HEK293 (cell line): ENCODE data around the gene LAMA2.

Experiments
- CTCF ChIA-PET: fragments of 350-600 bp; formaldehyde crosslinking; extraction: SDS; loops from one replicate; lab custom pipeline; 2021; ENCODE audit warnings: antibody characterized with exemption; lab: Yijun Ruan, JAX
- POLR2A ChIA-PET: fragments of 300-600 bp; formaldehyde crosslinking; extraction: SDS; loops from one replicate; lab custom pipeline; 2020; ENCODE audit warnings: antibody characterized with exemption, inconsistent platforms; lab: Yijun Ruan, JAX
- H3K27ac ChIP-seq: fragments of 200-500 bp; sonication (Bioruptor generic); 2 replicates; pipeline ENCODE4 v1.5.1; 2014; ENCODE audit warnings: low read depth, low read length, control low read depth, inconsistent platforms; ENCODE audit errors: extremely low read depth
- H3K36me3 ChIP-seq, 2 experiments: fragments of 200-500 bp in 1 of 2; sonication (Bioruptor generic) in 1 of 2; 1 replicate in 1 of 2; 2 replicates in 1 of 2; pipeline ENCODE4 v1.5.1; 2014 to 2017; ENCODE audit warnings: inconsistent platforms in 2 of 2, low read length in 2 of 2; ENCODE audit not compliant: control insufficient read depth in 2 of 2, insufficient read depth in 1 of 2
- H3K4me1 ChIP-seq: fragments of 200-500 bp; sonication (Bioruptor generic); 2 replicates; pipeline ENCODE4 v1.5.1; 2014; ENCODE audit warnings: mild to moderate bottlenecking, low read length, inconsistent platforms; ENCODE audit not compliant: control insufficient read depth, insufficient read depth
- H3K4me3 ChIP-seq: 2 replicates; pipeline ENCODE4 v1.5.1; 2011; ENCODE audit warnings: low read depth, mild to moderate bottlenecking, control low read depth, low read length, moderate library complexity
- H3K9me3 ChIP-seq: fragments of 200-500 bp; sonication (Bioruptor generic); 2 replicates; pipeline ENCODE4 v1.5.1; 2014; ENCODE audit warnings: low read depth, low read length, inconsistent platforms; ENCODE audit not compliant: control insufficient read depth, insufficient read depth
- BCL11A ChIP-seq: fragments of 450-650 bp; formaldehyde crosslinking; IDR thresholded peaks from 2 replicates; pipeline ENCODE4 v1.5.1; 2016; ENCODE audit warnings: low read depth, missing biosample characterization, missing genetic modification characterization
- FEZF1 ChIP-seq: fragments of 450-650 bp; formaldehyde crosslinking; IDR thresholded peaks from 2 replicates; pipeline ENCODE4 v1.5.1; 2016; ENCODE audit warnings: missing biosample characterization, missing genetic modification characterization
- GLI2 ChIP-seq: fragments of 450-650 bp; formaldehyde crosslinking; IDR thresholded peaks from 2 replicates; pipeline ENCODE4; 2017; ENCODE audit warnings: missing biosample characterization, missing genetic modification characterization, low read depth, borderline replicate concordance
- GLI4 ChIP-seq: fragments of 450-650 bp; formaldehyde crosslinking; IDR thresholded peaks from 2 replicates; pipeline ENCODE4 v1.5.1; 2016; ENCODE audit warnings: missing biosample characterization, missing genetic modification characterization
- HOXA7 ChIP-seq: sonication (generic); formaldehyde crosslinking; IDR thresholded peaks from 2 replicates; pipeline ENCODE4 v1.8.1; 2022; ENCODE audit warnings: missing genetic modification reagents, borderline replicate concordance
- MZF1 ChIP-seq: fragments of 450-650 bp; formaldehyde crosslinking; IDR thresholded peaks from 2 replicates; pipeline ENCODE4 v1.5.1; 2017; ENCODE audit warnings: missing biosample characterization, missing genetic modification characterization, borderline replicate concordance
- ZFP69B ChIP-seq: fragments of 450-650 bp; formaldehyde crosslinking; IDR thresholded peaks from 2 replicates; pipeline ENCODE4 v1.5.1; 2016; ENCODE audit warnings: missing biosample characterization, missing genetic modification characterization
- ZNF23 ChIP-seq: fragments of 450-650 bp; formaldehyde crosslinking; IDR thresholded peaks from 2 replicates; pipeline ENCODE4 v1.5.1; 2016; ENCODE audit warnings: missing biosample characterization, missing genetic modification characterization, borderline replicate concordance
- ZNF416 ChIP-seq: fragments of 450-650 bp; formaldehyde crosslinking; IDR thresholded peaks from 2 replicates; pipeline ENCODE4 v1.5.1; 2016; ENCODE audit warnings: missing biosample characterization, missing genetic modification characterization
- ZNF530 ChIP-seq: fragments of 450-650 bp; formaldehyde crosslinking; IDR thresholded peaks from 2 replicates; pipeline ENCODE4 v1.5.1; 2016; ENCODE audit warnings: low read depth, missing biosample characterization, missing genetic modification characterization
- ZNF654 ChIP-seq: fragments of 450-650 bp; formaldehyde crosslinking; IDR thresholded peaks from 2 replicates; pipeline ENCODE4 v1.5.1; 2016; ENCODE audit warnings: low read depth, missing biosample characterization, missing genetic modification characterization
- ZNF830 ChIP-seq: fragments of 450-650 bp; IDR thresholded peaks from 2 replicates; pipeline ENCODE4 v1.5.0; 2018; ENCODE audit warnings: missing biosample characterization, missing genetic modification characterization, low read depth, mild to moderate bottlenecking, moderate library complexity
- ZSCAN23 ChIP-seq: fragments of 450-650 bp; formaldehyde crosslinking; IDR thresholded peaks from 2 replicates; pipeline ENCODE4 v1.5.1; 2016; ENCODE audit warnings: missing biosample characterization, missing genetic modification characterization
- TF ChIP-seq, protein P1 (sequence below): IDR thresholded peaks from 2 replicates; pipeline ENCODE4 v1.6.1; 2011; ENCODE audit warnings: mild to moderate bottlenecking, low read depth, low read length, borderline replicate concordance
- TF ChIP-seq, protein P2 (sequence below): fragments of 450-650 bp; formaldehyde crosslinking; IDR thresholded peaks from 2 replicates; pipeline ENCODE4 v1.5.1; 2016; ENCODE audit warnings: missing biosample characterization, missing genetic modification characterization
- TF ChIP-seq, protein P3 (sequence below): fragments of 450-650 bp; formaldehyde crosslinking; IDR thresholded peaks from 2 replicates; pipeline ENCODE4 v1.5.1; 2016; ENCODE audit warnings: missing biosample characterization, missing genetic modification characterization
- TF ChIP-seq, protein P4 (sequence below): fragments of 450-650 bp; formaldehyde crosslinking; IDR thresholded peaks from 2 replicates; pipeline ENCODE4 v1.5.1; 2016; ENCODE audit warnings: missing biosample characterization, missing genetic modification characterization, low read depth

LAMA2 gene

GRCh38 chr6:129558248-129558647 lies 675.3 kb downstream of the LAMA2 start:
- H3K4me3 ChIP-seq, result no peak overlapping the region
- H3K27ac ChIP-seq, result no peak overlapping the region
- no peaks in the 10 kb centered on the region for H3K36me3 ChIP-seq
- CTCF ChIA-PET, result no interaction called here
- POLR2A ChIA-PET, result no interaction called here
- no peak for TF ChIP-seq HOXA7 (CRISPR knock-in tag)
- TF ChIP-seq ZNF530 (tag by site-specific recombination), result no peak
- TF ChIP-seq, protein P1, sequence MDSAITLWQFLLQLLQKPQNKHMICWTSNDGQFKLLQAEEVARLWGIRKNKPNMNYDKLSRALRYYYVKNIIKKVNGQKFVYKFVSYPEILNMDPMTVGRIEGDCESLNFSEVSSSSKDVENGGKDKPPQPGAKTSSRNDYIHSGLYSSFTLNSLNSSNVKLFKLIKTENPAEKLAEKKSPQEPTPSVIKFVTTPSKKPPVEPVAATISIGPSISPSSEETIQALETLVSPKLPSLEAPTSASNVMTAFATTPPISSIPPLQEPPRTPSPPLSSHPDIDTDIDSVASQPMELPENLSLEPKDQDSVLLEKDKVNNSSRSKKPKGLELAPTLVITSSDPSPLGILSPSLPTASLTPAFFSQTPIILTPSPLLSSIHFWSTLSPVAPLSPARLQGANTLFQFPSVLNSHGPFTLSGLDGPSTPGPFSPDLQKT, result no peak
- no peak for TF ChIP-seq ZSCAN23 (tag by site-specific recombination)
- no peak for TF ChIP-seq ZNF830 (tag by site-specific recombination)
- no peak for TF ChIP-seq FEZF1 (tag by site-specific recombination)
- no peak for TF ChIP-seq ZNF654 (tag by site-specific recombination)
- TF ChIP-seq MZF1 (tag by site-specific recombination), result no peak
- no peak for TF ChIP-seq GLI2 (tag by site-specific recombination)
- TF ChIP-seq ZNF23 (tag by site-specific recombination), result no peak
- TF ChIP-seq BCL11A (tag by site-specific recombination), result no peak
- TF ChIP-seq GLI4 (tag by site-specific recombination), result no peak
- TF ChIP-seq ZNF416, result no peak
- TF ChIP-seq, protein P2, sequence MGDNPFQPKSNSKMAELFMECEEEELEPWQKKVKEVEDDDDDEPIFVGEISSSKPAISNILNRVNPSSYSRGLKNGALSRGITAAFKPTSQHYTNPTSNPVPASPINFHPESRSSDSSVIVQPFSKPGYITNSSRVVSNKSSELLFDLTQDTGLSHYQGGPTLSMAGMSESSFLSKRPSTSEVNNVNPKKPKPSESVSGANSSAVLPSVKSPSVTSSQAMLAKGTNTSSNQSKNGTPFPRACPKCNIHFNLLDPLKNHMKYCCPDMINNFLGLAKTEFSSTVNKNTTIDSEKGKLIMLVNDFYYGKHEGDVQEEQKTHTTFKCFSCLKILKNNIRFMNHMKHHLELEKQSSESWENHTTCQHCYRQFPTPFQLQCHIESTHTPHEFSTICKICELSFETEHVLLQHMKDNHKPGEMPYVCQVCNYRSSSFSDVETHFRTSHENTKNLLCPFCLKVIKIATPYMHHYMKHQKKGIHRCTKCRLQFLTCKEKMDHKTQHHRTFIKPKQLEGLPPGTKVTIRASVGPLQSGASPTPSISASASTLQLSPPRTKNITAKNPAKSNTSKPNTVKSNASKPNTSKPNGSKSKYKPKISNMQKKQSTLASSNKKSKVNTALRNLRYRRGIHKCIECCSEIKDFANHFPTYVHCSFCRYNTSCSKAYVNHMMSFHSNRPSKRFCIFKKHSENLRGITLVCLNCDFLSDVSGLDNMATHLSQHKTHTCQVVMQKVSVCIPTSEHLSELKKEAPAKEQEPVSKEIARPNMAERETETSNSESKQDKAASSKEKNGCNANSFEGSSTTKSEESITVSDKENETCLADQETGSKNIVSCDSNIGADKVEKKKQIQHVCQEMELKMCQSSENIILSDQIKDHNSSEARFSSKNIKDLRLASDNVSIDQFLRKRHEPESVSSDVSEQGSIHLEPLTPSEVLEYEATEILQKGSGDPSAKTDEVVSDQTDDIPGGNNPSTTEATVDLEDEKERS (tag by site-specific recombination), result no peak
- TF ChIP-seq ZFP69B, result no peak
- H3K9me3 ChIP-seq, result no peaks in the 10 kb centered on the region
- no peaks in the 10 kb centered on the region for H3K4me1 ChIP-seq

DNA sequence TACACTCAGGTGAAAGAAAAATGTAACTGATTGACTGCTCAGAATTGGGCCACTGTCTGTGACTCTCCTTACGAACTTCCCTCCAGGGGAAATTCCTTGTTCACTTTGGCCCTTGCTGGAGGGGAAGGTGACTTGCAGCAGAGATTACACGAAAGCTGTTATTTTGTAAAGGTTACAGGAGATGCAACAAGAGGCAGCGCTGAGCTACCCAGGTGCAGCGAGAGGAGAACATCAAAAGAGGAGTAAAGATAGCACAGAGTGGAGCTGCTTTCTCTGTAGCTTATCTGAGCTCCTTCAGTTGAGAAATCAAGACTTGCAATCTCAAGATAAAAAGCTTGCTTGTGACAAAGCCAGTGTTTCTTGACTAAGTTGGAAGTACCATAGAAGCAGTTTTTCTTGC lies 682.4 kb downstream of the LAMA2 start:
- TF ChIP-seq, protein P3, sequence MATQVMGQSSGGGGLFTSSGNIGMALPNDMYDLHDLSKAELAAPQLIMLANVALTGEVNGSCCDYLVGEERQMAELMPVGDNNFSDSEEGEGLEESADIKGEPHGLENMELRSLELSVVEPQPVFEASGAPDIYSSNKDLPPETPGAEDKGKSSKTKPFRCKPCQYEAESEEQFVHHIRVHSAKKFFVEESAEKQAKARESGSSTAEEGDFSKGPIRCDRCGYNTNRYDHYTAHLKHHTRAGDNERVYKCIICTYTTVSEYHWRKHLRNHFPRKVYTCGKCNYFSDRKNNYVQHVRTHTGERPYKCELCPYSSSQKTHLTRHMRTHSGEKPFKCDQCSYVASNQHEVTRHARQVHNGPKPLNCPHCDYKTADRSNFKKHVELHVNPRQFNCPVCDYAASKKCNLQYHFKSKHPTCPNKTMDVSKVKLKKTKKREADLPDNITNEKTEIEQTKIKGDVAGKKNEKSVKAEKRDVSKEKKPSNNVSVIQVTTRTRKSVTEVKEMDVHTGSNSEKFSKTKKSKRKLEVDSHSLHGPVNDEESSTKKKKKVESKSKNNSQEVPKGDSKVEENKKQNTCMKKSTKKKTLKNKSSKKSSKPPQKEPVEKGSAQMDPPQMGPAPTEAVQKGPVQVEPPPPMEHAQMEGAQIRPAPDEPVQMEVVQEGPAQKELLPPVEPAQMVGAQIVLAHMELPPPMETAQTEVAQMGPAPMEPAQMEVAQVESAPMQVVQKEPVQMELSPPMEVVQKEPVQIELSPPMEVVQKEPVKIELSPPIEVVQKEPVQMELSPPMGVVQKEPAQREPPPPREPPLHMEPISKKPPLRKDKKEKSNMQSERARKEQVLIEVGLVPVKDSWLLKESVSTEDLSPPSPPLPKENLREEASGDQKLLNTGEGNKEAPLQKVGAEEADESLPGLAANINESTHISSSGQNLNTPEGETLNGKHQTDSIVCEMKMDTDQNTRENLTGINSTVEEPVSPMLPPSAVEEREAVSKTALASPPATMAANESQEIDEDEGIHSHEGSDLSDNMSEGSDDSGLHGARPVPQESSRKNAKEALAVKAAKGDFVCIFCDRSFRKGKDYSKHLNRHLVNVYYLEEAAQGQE (tag by site-specific recombination), result no peak
- TF ChIP-seq, protein P4, sequence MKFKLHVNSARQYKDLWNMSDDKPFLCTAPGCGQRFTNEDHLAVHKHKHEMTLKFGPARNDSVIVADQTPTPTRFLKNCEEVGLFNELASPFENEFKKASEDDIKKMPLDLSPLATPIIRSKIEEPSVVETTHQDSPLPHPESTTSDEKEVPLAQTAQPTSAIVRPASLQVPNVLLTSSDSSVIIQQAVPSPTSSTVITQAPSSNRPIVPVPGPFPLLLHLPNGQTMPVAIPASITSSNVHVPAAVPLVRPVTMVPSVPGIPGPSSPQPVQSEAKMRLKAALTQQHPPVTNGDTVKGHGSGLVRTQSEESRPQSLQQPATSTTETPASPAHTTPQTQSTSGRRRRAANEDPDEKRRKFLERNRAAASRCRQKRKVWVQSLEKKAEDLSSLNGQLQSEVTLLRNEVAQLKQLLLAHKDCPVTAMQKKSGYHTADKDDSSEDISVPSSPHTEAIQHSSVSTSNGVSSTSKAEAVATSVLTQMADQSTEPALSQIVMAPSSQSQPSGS (tag by site-specific recombination), result no peak

More for the DNA sequence above, 682.4 kb downstream of the LAMA2 start:
- H3K4me1 ChIP-seq, result no peaks in the 10 kb centered on the region
- H3K27ac ChIP-seq, result no peak overlapping the region
- no peaks in the 10 kb centered on the region for H3K9me3 ChIP-seq
- ChIA-PET POLR2A (no interaction called here), CTCF (interaction anchor here (0.9 to 7.1 kb wide), 4 partner anchors 10 to 65 kb away, joined by 3 to 113 read pairs (median 3); no protein-coding TSS in a partner anchor)
- no peak overlapping the region for H3K4me3 ChIP-seq
- no peaks in the 10 kb centered on the region for H3K36me3 ChIP-seq
